Measurements from ENCODE around the gene SLC44A5.
"Not testable (repeated sequence)": the region's sequence is repeated elsewhere in the genome, so short reads cannot be mapped to it uniquely, and the experiment has no call there.

SLC44A5 gene

GRCh38 chr1:75265792-75266191, 345.1 kb downstream of the SLC44A5 start:
- Histone ChIP-seq H3K4me1 (ENCODE audit: control insufficient read depth, insufficient read depth, low read length) (no peaks in the 10 kb centered on the region), H3K27ac (ENCODE audit: low read depth, low read length) (no peak overlapping the region), H3K27me3 (ENCODE audit: control insufficient read depth, insufficient read depth, low read length) (no peaks in the 10 kb centered on the region), H3K9ac (ENCODE audit: low read length) (no peak overlapping the region), H3K4me3 (ENCODE audit: low read length) (no peak overlapping the region), H3K36me3 (ENCODE audit: control insufficient read depth, insufficient read depth, low read length) (no peaks in the 10 kb centered on the region)

DNA sequence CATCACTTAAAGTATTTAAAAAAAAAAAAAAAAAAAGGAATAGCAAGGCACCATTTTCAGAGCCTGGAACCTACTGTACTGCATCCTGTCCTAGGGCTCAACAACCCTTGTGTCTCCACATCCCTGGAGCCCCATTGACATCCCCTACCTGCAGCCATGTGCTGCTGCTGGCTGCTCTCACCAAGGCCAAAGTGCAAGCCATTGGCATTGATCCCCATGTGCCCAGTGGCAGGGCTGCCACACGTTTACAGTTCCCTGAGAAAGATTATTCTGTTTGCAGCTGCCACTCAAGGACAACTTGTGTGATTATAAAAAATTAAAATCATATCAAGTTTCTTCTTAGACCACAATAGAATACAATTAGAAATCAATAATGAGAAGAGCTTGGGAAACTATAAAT, 346.8 kb downstream of the SLC44A5 start:
- H3K4me3 ChIP-seq (ENCODE audit: low read length), result no peak overlapping the region
- H3K27ac ChIP-seq (ENCODE audit: low read depth, low read length), result no peak overlapping the region
- H3K27me3 ChIP-seq (ENCODE audit: control insufficient read depth, insufficient read depth, low read length), result no peaks in the 10 kb centered on the region
- H3K9ac ChIP-seq (ENCODE audit: low read length), result no peak overlapping the region
- no peaks in the 10 kb centered on the region for H3K36me3 ChIP-seq (ENCODE audit: control insufficient read depth, insufficient read depth, low read length)
- no peaks in the 10 kb centered on the region for H3K4me1 ChIP-seq (ENCODE audit: control insufficient read depth, insufficient read depth, low read length)

- H3K4me3 ChIP-seq (ENCODE audit: low read length); H3K27ac ChIP-seq (ENCODE audit: low read depth, low read length); H3K27me3 ChIP-seq (ENCODE audit: control insufficient read depth, insufficient read depth, low read length); H3K9ac ChIP-seq (ENCODE audit: low read length); H3K4me1 ChIP-seq (ENCODE audit: control insufficient read depth, insufficient read depth, low read length); H3K36me3 ChIP-seq (ENCODE audit: control insufficient read depth, insufficient read depth, low read length): not testable (repeated sequence)
Observed at GRCh38 chr1:75263616-75264015, 347.3 kb downstream of the SLC44A5 start.

GRCh38 chr1:75261946-75262345, 349.0 kb downstream of the SLC44A5 start:
- not testable (repeated sequence) for H3K27me3 ChIP-seq (ENCODE audit: control insufficient read depth, insufficient read depth, low read length); H3K27ac ChIP-seq (ENCODE audit: low read depth, low read length); H3K4me3 ChIP-seq (ENCODE audit: low read length); H3K9ac ChIP-seq (ENCODE audit: low read length); H3K4me1 ChIP-seq (ENCODE audit: control insufficient read depth, insufficient read depth, low read length); H3K36me3 ChIP-seq (ENCODE audit: control insufficient read depth, insufficient read depth, low read length)

- Histone ChIP-seq H3K4me1 (ENCODE audit: control insufficient read depth, insufficient read depth, low read length) (no peaks in the 10 kb centered on the region), H3K27me3 (ENCODE audit: control insufficient read depth, insufficient read depth, low read length) (no peaks in the 10 kb centered on the region)
Observed at GRCh38 chr1:75258351-75258750, 352.6 kb downstream of the SLC44A5 start.

DNA sequence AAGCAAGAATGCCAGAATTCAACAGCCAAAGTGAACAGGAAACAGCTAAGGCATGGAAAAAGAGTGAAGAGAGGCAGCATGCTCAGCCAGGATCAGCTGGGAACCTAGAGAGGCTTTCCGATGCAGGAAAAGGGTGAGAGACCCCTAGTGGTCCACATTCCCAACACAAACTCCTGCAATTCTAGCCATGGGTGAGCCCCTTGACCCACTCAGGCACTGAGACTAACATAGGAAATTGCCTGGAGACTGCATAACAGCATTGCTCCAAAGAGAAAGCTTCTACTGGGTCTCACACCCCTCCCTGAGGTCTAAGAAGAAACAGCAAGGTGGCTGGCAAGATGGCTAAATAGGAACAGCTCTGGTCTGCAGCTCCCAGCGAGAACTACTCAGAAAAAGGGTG, 353.5 kb downstream of the SLC44A5 start:
- Histone ChIP-seq H3K9ac (ENCODE audit: low read length) (no peak overlapping the region), H3K27me3 (ENCODE audit: control insufficient read depth, insufficient read depth, low read length) (no peaks in the 10 kb centered on the region), H3K4me1 (ENCODE audit: control insufficient read depth, insufficient read depth, low read length) (no peaks in the 10 kb centered on the region), H3K4me3 (ENCODE audit: low read length) (no peak overlapping the region), H3K36me3 (ENCODE audit: control insufficient read depth, insufficient read depth, low read length) (no peaks in the 10 kb centered on the region), H3K27ac (ENCODE audit: low read depth, low read length) (no peak overlapping the region)

More at GRCh38 chr1:75258351-75258750, 352.6 kb downstream of the SLC44A5 start:
- no peak overlapping the region for H3K9ac ChIP-seq (ENCODE audit: low read length)
- no peak overlapping the region for H3K27ac ChIP-seq (ENCODE audit: low read depth, low read length)
- no peaks in the 10 kb centered on the region for H3K36me3 ChIP-seq (ENCODE audit: control insufficient read depth, insufficient read depth, low read length)
- H3K4me3 ChIP-seq (ENCODE audit: low read length), result no peak overlapping the region

DNA sequence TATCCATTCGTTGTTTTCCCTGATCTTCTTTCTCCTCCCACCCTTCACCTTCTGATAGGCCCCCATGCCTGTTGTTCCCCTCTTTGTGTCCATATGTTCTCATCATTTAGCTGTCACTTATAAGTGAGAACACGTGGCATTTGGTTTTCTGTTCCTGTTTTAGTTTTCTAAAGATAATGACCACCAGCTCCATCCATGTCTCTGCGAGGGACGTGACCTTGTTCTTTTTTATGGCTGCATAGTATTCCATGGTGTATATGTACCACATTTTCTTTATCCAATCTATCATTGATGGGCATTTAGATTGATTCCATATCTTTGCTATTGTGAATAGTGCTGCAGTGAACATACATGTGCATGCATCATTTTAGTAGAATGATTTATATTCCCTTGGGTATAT, 360.8 kb downstream of the SLC44A5 start:
- not testable (repeated sequence) for H3K36me3 ChIP-seq (ENCODE audit: control insufficient read depth, insufficient read depth, low read length); H3K4me3 ChIP-seq (ENCODE audit: low read length); H3K27ac ChIP-seq (ENCODE audit: low read depth, low read length); H3K27me3 ChIP-seq (ENCODE audit: control insufficient read depth, insufficient read depth, low read length); H3K4me1 ChIP-seq (ENCODE audit: control insufficient read depth, insufficient read depth, low read length); H3K9ac ChIP-seq (ENCODE audit: low read length)

GRCh38 chr1:75245239-75245638, 365.7 kb downstream of the SLC44A5 start:
- H3K27me3 ChIP-seq (ENCODE audit: control insufficient read depth, insufficient read depth, low read length), result no peaks in the 10 kb centered on the region
- no peaks in the 10 kb centered on the region for H3K36me3 ChIP-seq (ENCODE audit: control insufficient read depth, insufficient read depth, low read length)
- no peaks in the 10 kb centered on the region for H3K4me1 ChIP-seq (ENCODE audit: control insufficient read depth, insufficient read depth, low read length)
- no peak overlapping the region for H3K27ac ChIP-seq (ENCODE audit: low read depth, low read length)
- no peak overlapping the region for H3K9ac ChIP-seq (ENCODE audit: low read length)
- no peak overlapping the region for H3K4me3 ChIP-seq (ENCODE audit: low read length)

- Histone ChIP-seq H3K36me3 (ENCODE audit: control insufficient read depth, insufficient read depth, low read length) (no peaks in the 10 kb centered on the region), H3K4me1 (ENCODE audit: control insufficient read depth, insufficient read depth, low read length) (no peaks in the 10 kb centered on the region), H3K4me3 (ENCODE audit: low read length) (no peak overlapping the region), H3K27me3 (ENCODE audit: control insufficient read depth, insufficient read depth, low read length) (no peaks in the 10 kb centered on the region), H3K9ac (ENCODE audit: low read length) (no peak overlapping the region), H3K27ac (ENCODE audit: low read depth, low read length) (no peak overlapping the region)
Observed at GRCh38 chr1:75243124-75243523, 367.8 kb downstream of the SLC44A5 start.

GRCh38 chr1:75237316-75237715, 373.6 kb downstream of the SLC44A5 start:
- H3K27ac ChIP-seq (ENCODE audit: low read depth, low read length), result no peak overlapping the region
- no peaks in the 10 kb centered on the region for H3K36me3 ChIP-seq (ENCODE audit: control insufficient read depth, insufficient read depth, low read length)
- H3K4me3 ChIP-seq (ENCODE audit: low read length), result no peak overlapping the region
- no peak overlapping the region for H3K9ac ChIP-seq (ENCODE audit: low read length)
- H3K4me1 ChIP-seq (ENCODE audit: control insufficient read depth, insufficient read depth, low read length), result no peaks in the 10 kb centered on the region
- no peaks in the 10 kb centered on the region for H3K27me3 ChIP-seq (ENCODE audit: control insufficient read depth, insufficient read depth, low read length)

DNA sequence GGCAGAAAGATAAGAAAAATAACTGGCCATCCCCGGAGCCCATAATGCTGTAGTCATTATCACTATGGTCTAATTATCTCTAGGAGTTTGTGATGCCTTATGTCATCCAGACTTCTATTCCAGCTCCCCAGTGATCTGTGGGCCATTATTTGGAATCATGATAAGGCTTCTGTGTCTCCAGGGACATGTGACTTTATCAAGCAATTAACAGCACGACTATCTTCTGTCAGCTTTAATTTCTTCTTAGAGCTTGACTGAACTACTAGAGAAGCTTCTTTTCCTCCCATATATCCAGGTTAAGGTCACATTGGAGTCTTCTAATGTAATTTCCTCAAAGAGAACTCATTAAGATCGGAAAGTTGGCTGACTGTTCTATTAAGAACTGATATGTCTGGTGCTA, 376.4 kb downstream of the SLC44A5 start:
- Histone ChIP-seq H3K27me3 (ENCODE audit: control insufficient read depth, insufficient read depth, low read length) (no peaks in the 10 kb centered on the region), H3K9ac (ENCODE audit: low read length) (no peak overlapping the region), H3K27ac (ENCODE audit: low read depth, low read length) (no peak overlapping the region), H3K4me1 (ENCODE audit: control insufficient read depth, insufficient read depth, low read length) (no peaks in the 10 kb centered on the region), H3K4me3 (ENCODE audit: low read length) (no peak overlapping the region), H3K36me3 (ENCODE audit: control insufficient read depth, insufficient read depth, low read length) (no peaks in the 10 kb centered on the region)

DNA sequence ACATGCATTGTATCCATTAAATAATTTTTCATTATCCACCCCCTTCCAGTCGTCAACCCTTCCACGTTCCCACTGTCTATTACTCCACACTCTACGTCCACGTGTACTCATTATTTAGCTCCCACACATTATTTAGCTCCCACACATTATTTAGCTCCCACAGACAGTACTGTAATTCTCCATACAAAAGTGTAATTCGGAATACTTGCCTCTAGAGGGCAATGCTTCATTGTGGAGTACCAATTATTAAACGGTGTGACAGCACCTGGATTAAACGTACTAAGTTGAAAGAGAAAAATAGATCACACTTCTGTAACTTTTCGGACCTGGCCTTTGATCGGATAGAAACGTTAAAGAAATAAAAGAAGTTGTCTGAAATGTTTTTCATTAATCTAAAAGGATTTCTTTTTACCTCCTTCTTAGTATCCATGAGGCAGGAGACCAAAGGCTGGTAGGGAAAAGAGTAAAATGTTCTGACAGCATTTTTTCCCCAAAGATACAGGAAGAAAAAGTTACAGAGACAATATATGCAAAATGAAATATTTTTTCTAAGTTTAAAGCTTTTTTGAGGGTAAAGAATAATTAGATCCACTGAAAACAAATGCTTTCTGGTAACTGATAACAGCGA, 377.5 kb downstream of the SLC44A5 start:
- Histone ChIP-seq H3K27ac (ENCODE audit: low read depth, low read length) (no peak overlapping the region), H3K4me3 (ENCODE audit: low read length) (no peak overlapping the region), H3K9ac (ENCODE audit: low read length) (no peak overlapping the region), H3K4me1 (ENCODE audit: control insufficient read depth, insufficient read depth, low read length) (no peaks in the 10 kb centered on the region), H3K27me3 (ENCODE audit: control insufficient read depth, insufficient read depth, low read length) (no peaks in the 10 kb centered on the region), H3K36me3 (ENCODE audit: control insufficient read depth, insufficient read depth, low read length) (no peaks in the 10 kb centered on the region)

GRCh38 chr1:75220072-75220471, 390.8 kb downstream of the SLC44A5 start:
- no peaks in the 10 kb centered on the region for H3K36me3 ChIP-seq (ENCODE audit: control insufficient read depth, insufficient read depth, low read length)
- no peak overlapping the region for H3K4me3 ChIP-seq (ENCODE audit: low read length)
- no peaks in the 10 kb centered on the region for H3K27me3 ChIP-seq (ENCODE audit: control insufficient read depth, insufficient read depth, low read length)

More at GRCh38 chr1:75220072-75220471, 390.8 kb downstream of the SLC44A5 start:
- Histone ChIP-seq H3K27ac (ENCODE audit: low read depth, low read length) (no peak overlapping the region), H3K4me1 (ENCODE audit: control insufficient read depth, insufficient read depth, low read length) (no peaks in the 10 kb centered on the region), H3K9ac (ENCODE audit: low read length) (no peak overlapping the region)

Measured in rectal smooth muscle tissue (tissue), 1 donor.